H54 (cell line): ENCODE measurements around the gene C1QTNF1.

Experiments
- DNase-seq: peaks from one replicate; pipeline ENCODE4 v3.0.0; 2011; ENCODE audit warnings: low spot score, mixed read lengths; ENCODE audit not compliant: insufficient read length
- FAIRE-seq: peaks from 3 replicates; lab custom pipeline; 2011; peaks lifted over from hg19 to GRCh38; lab: Jason Lieb, UNC
- POLR2A ChIP-seq: IDR thresholded peaks from 2 replicates; pipeline ENCODE4 v1.6.1; 2011; ENCODE audit warnings: low read depth, mild to moderate bottlenecking, low read length

The C1QTNF1 gene, protein sequence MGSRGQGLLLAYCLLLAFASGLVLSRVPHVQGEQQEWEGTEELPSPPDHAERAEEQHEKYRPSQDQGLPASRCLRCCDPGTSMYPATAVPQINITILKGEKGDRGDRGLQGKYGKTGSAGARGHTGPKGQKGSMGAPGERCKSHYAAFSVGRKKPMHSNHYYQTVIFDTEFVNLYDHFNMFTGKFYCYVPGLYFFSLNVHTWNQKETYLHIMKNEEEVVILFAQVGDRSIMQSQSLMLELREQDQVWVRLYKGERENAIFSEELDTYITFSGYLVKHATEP

DNA sequence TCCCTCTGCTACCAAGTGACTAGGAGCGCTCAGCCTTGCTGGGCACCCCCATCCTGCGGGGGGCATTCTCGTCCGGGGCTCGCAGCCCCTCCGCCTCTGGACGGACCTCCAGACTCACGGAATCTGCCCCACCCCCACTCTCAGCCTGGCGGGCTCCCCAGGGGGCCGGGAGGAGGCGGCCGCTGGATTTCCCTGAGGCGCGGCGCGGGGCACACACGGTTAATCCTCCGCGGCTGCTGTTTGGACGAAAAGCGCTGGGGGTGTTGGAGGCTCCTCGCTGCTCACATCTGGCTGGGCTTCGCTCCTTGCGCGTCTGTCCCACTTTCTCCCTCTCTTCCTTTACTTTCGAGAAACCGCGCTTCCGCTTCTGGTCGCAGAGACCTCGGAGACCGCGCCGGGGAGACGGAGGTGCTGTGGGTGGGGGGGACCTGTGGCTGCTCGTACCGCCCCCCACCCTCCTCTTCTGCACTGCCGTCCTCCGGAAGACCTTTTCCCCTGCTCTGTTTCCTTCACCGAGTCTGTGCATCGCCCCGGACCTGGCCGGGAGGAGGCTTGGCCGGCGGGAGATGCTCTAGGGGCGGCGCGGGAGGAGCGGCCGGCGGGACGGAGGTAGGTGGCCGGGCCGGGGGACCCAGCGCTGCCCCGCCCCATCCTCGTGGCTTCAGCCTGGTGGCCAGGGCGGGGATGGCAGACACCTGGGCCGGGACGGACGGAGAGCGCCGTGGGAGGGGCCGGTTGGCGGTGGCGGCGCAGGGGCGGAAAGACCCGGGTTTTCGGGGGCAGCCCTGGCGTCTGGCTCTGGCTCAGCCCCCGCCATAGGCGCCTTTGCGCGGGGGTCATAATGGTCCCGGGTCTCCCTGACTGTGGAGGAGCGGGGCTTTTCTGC lies at the start of gene C1QTNF1:
TSS of gene C1QTNF1 (plus strand) at position 284 of the 886 bp plus-strand sequence. CDS start 19,800 bp downstream, outside the sequence.
- DNase-seq: no peak
- no peak for FAIRE-seq
- TF ChIP-seq POLR2A: no peak

DNA sequence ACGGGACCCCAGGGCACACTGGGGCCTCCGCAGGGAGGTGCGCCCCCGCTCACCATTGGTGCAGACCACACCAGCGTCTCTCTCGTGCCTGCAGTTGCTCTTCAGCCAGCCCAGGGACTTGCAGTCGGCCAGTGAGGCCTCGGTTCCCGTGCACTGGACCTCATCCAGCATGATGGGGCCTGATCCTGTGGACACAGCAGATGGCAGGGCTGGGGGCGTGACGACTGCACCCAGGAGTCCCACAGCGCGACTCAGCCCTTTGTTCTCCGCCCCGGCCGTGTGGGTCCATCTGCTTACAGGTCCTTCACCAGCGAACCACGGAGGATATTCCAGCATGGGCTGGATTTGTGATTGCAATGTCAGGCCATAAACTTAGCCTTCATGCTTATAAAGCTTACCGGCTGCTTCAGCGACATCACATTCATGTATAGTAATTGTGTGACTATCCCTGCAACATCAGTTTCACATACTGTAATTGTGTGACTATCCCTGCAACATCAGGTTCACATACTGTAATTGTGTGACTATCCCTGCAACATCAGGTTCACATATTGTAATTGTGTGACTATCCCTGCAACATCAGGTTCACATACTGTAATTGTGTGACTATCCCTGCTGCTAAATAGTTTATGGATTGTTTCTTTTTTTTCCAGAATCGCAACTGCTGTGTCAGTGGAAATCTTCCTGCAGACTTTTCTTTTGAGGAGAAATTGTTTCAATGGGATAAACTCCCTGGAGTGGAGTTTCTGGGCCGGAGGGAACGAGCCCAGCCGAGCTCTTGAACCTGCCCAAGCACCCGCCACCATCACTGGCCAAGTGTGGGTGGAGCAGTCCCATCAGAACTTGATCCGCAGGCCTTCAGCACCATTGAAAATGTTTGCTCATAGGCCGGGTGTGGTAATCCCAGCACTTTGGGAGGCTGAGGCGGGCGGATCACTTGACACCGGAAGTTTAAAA lies 49.1 kb upstream of the C1QTNF1 start:
- FAIRE-seq (no peak), DNase-seq (no peak)
- no peak for TF ChIP-seq POLR2A

DNA sequence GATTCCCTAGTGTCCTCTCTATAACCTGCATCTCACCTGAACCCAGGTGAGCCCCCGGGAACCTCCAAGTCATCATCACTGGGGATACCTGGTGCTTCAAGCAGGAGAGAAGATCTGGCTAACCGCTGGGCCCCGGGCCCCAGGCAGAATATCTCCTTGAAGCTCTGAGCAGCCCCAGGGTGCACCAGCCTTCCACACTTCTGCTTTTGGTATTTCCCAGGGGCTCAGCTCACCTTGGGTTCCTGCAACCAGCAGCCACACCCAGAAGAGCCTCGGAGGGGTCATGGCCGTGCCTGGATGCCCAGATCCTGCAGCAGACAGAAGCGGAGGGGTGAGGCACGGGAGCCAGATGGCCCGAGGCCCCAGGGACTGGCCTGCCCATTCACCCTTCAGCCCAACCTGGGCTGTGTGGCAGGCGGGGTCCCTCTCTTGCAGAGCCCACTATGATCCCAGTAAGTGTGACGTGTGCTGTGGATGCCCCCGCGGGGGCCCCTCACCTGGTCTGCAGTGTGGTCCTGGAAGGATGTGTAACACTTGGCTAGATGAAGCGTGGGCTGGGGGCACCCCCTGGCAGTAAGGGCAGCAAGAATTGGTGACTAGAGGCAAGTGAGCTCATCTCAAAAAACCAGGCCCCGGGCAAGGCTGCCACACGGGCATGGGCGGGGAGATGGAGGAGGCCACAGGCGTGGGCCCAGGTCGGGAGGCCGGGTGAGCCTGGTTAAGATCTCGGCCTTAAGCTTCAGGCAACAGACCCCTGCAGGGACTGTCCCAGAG lies 46.9 kb upstream of the C1QTNF1 start:
- DNase-seq (no peak), FAIRE-seq (no peak)
- TF ChIP-seq POLR2A: no peak

DNA sequence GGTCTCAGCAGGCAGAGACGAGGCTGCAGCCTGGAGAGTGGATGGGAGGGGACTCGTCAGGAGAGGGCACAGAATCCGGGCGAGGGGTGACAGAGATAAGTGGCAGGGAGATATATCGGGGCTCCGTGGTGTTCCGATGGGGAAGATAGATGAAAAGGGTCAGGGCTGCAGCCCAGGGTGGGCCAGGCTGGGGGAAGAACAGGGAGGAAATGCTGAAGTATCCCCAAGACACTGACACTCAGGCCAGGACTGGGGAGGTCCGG lies 46.4 kb upstream of the C1QTNF1 start:
- no peak for TF ChIP-seq POLR2A
- FAIRE-seq (no peak), DNase-seq (no peak)

DNA sequence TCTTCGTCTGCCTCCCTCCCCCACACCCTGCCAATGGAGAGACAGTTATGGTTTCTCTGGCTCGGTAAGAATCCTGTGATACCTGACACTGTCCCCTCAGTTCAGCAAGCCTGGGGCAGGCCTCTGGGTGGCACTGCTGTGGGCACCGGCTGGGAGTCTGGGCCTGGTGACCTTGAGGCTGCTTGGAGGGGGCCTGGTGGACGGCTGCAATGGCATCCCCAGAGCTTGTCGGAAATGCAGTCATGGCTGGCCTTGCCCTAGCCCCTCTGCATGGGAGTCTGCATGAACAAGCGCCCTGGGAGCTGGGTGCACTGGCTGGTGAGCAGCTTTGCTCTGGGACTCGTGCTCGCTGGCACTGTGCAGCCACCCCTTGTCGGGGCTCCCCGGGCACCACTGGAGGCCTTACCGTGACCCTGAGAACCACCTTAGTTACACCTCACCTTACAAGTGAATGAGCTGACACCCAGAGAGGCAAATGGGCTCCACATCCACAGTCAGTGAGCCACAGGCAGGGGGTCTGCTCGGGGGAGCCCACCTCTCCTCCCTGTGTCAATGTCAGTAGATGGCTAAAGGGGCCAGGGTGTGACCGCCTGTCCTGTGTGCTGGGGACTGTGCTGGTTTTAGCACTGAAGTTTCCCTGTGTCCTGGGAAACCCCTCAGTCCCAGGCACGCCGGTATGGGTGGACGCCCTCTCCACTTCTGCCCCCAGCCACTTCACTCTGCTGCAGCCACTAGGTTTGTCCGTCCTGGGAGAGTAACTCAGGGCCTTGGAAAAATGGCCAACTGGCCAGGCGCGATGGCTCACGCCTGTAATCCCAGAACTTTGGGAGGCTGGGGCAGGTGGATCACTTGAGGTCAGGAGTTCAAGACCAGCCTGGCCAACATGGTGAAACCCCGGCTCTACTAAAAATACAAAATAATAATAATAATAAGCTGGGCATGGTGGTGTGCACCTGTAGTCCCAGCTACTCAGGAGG lies 45.7 kb upstream of the C1QTNF1 start:
- no peak for FAIRE-seq
- no peak for TF ChIP-seq POLR2A
- no peak for DNase-seq

DNA sequence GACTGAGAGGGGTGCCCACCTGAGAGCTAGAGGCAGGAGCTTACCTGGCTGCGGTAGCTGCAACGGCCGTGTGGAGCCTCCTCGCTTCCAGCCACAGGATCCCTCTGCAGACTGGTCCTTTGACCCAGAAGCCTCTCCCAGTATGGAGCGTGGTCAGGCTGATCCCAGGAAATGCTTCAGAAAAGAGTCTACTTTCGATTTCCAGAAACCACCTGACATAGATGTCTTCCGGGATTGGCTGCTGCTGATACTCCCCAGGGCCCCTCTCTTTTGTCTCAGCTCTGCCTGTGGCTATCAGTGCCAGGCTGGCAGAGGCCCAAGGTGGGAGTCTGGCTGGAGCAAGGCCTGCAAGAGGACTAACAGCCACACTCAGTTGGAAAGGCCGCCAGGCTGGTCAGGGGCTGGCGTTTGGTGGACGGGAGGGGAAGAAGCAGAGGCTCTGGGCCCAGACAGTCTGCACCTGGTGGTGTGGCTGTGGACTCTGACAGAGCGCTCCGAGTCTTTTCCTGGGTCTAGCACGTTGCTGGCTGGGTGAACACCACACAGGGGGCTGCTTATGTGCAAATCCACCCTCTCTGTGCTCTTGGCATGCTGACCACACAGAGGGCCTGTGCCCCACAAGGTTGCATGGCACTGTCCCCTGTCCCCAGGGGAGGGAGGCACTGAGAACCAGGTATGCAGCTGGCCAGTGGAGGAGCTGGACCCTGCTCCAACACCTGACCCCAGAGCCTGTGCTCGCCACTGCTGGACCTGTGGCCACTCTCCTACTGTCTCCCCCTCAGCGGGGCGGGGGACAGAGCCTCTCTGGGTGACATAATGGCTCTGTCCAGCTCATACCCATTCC lies 44.0 kb upstream of the C1QTNF1 start, which contains the start of gene LGALS3BP:
TSS of gene LGALS3BP (minus strand) at position 144 of the 844 bp plus-strand sequence. CDS start 2,732 bp downstream, outside the sequence.
- peak; percentile 87 for DNase-seq
- FAIRE-seq: no peak
- TF ChIP-seq POLR2A: peak; percentile 86

DNA sequence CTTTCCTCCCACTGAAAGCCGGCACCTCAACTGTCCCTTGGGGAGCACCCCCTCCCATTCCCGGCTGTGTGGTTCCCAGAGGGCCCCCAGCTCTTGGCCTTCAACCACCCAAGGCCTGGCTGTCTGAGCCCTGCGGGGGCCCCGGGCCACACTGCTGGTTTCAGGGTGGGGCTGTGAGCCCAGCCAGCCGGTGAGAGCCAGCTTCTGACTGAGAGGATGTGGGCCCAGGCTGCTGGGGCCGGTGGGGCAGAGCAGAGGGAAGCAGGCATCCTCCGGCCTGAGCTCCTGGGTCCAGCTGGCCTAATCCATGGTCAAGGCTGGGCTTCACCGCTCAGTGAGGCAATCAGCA lies 43.4 kb upstream of the C1QTNF1 start:
- FAIRE-seq (no peak), DNase-seq (no peak)
- TF ChIP-seq POLR2A: no peak

DNA sequence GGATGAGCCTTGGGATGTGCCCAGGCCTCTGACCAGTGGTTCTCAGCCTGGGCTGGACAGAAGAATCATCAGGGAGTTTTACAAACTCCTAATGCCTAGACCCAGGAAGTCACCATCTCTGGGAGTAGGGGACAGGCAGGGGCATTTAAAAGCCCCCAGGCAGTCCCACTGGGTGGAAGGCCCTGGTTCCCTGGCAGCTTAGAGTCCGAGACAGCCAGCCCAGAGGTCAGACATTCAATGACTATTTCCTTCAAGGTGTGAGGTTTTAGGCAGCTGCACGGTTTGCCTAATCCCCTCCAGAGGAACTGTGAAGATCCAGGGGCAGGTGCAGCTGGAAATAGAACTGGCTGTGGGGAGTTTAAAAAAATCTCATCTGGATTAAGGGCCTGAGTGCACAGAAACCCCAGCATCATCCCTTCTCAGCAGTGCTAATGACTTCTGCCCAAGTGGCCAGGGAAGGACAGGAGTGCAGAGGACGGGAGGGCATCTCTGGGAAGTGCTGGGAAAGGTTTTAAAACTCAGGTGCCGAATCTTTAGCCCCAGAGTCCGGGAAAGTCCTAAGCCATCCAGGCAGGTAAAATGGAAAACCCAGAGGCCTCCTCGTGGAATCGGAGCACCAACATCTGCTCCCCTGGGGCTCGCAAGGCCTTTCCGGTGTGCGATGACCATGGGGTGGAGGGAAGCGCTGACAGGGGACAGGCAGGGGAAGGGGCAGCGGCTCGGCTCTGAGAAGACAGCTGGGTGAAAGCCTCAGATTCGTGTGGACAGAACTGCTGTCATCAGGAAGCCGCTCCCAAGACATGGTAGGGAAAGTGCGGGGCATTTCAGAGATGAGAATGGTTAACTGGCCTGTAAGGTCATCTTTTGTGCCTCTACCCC lies 42.7 kb upstream of the C1QTNF1 start:
- DNase-seq (no peak), FAIRE-seq (no peak)
- TF ChIP-seq POLR2A: no peak

DNA sequence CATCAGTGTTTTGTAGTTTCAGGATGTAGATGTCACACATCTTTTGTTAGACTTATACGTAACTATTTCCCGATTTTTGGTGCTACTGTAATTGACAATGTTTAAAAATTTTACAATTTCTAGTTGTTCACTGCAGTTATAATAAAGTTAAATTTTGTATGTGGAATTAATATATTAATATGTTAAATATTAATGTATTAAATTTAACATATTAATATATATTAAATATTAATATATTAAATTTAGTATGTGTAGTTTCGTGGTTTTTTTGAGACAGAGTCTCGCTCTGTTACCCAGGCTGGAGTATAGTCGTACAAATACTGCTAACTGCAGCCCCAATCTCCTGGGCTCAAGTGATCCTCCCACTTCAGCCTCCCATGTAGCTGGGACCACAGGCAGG lies 38.6 kb upstream of the C1QTNF1 start:
- DNase-seq (no peak), FAIRE-seq (no peak)
- no peak for TF ChIP-seq POLR2A

DNA sequence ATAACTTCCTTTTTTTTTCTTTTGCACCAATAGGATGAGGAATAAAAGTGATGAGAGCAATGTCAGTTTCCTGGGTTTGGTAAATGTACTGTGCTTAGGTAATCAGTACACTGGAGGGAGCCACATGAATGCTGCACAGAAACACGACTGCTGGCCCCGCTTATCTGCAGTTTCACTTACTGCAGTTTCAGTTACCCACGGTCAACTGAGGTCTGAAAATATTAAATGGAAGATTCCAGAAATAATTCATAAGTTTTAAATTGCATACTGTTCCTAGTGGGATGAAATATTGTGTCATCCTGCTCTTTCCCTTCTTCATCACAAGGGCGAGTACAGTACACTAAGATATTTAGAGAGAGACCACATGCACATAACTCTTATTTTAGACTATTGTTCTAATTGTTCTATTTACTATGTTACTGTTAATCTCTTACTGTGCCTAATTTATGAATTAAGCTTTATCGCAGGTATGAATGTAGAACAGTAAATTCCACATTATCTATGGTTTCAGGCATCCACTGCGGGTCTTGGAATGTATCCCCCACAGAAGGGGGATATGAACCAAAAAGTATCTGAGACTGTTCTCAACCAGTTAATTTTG lies 37.8 kb upstream of the C1QTNF1 start:
- TF ChIP-seq POLR2A: no peak
- no peak for DNase-seq
- no peak for FAIRE-seq
